Measurements from ENCODE around the gene ARMH1.

- TF ChIP-seq POLR2AphosphoS5 (IDR thresholded peaks at IDR 0.05; ENCODE audit: low read depth, low read length), result no peak
- TF ChIP-seq REST (IDR thresholded peaks at IDR 0.05; ENCODE audit: insufficient read depth in 1 of 2, low read depth in 2 of 2, low read length in 2 of 2), result no peak
- TF ChIP-seq SIN3A (IDR thresholded peaks at IDR 0.05; ENCODE audit: borderline replicate concordance, insufficient read depth, low read length), result no peak
- TF ChIP-seq TAF1 (IDR thresholded peaks at IDR 0.05; ENCODE audit: borderline replicate concordance, insufficient read depth, low read length), result no peak
These were observed 44.4 kb upstream of the ARMH1 start for GRCh38 chr1:44630116-44630515.
